Neural progenitor cell (in vitro differentiated cells): ENCODE data around the gene CXorf65. TPM values are rescaled to one million over a fixed set of nuclear protein-coding genes. Genes with fewer than 3 reads are reported as not detected.

ENCODE experiments used
- DNase-seq: peaks from one replicate; pipeline ENCODE4 v3.0.0-alpha.2; 2016; ENCODE audit warnings: low spot score
- H2AFZ ChIP-seq: fragments of 200-600 bp; sonication (generic); replicated peaks from 2 replicates; pipeline ENCODE4 v1.6.1; 2016; ENCODE audit warnings: antibody characterized with exemption
- H3F3A ChIP-seq: fragments of 200-600 bp; sonication (generic); 2 replicates; pipeline ENCODE4 v1.6.1; 2016; ENCODE audit warnings: antibody characterized with exemption, low read depth
- H3K27ac ChIP-seq: fragments of 200-600 bp; sonication (generic); 2 replicates; pipeline ENCODE4 v1.5.1; 2016; ENCODE audit warnings: mild to moderate bottlenecking
- H3K27me3 ChIP-seq: fragments of 200-600 bp; sonication (generic); 2 replicates; pipeline ENCODE4 v1.6.1; 2016; ENCODE audit warnings: mild to moderate bottlenecking, moderate library complexity
- H3K36me3 ChIP-seq: fragments of 200-600 bp; sonication (generic); 2 replicates; pipeline ENCODE4 v1.5.1; 2016
- H3K4me1 ChIP-seq: fragments of 200-600 bp; sonication (generic); 2 replicates; pipeline ENCODE4 v1.6.1; 2016; ENCODE audit warnings: mixed run types
- H3K4me2 ChIP-seq: fragments of 200-600 bp; sonication (generic); 2 replicates; pipeline ENCODE4 v1.6.1; 2016
- H3K4me3 ChIP-seq: fragments of 200-600 bp; sonication (generic); 2 replicates; pipeline ENCODE4 v1.5.1; 2016
- H3K79me2 ChIP-seq: fragments of 200-600 bp; sonication (generic); 2 replicates; pipeline ENCODE4 v1.6.1; 2016; ENCODE audit warnings: low read depth
- H3K9ac ChIP-seq: fragments of 200-600 bp; sonication (generic); 2 replicates; pipeline ENCODE4 v1.6.1; 2016
- H3K9me3 ChIP-seq: fragments of 200-600 bp; sonication (generic); 2 replicates; pipeline ENCODE4 v1.5.1; 2016; ENCODE audit warnings: low read depth
- H4K20me1 ChIP-seq: fragments of 200-600 bp; sonication (generic); 2 replicates; pipeline ENCODE4 v1.6.1; 2016; ENCODE audit warnings: low read depth
- H3K27ac Mint-ChIP-seq: 3 replicates; pipeline ENCODE4 v1.8.0; 2021; ENCODE audit warnings: mixed read lengths
- H3K27me3 Mint-ChIP-seq: 2 replicates; pipeline ENCODE4 v1.8.0; 2022; ENCODE audit warnings: low read depth, mild to moderate bottlenecking, inconsistent platforms, moderate library complexity, mixed read lengths; ENCODE audit not compliant: insufficient read depth
- H3K36me3 Mint-ChIP-seq: 3 replicates; pipeline ENCODE4 v1.8.0; 2021; ENCODE audit warnings: mixed read lengths
- H3K4me1 Mint-ChIP-seq: 3 replicates; pipeline ENCODE4 v1.8.0; 2021; ENCODE audit warnings: mixed read lengths
- H3K4me3 Mint-ChIP-seq: 3 replicates; pipeline ENCODE4 v1.8.0; 2021; ENCODE audit warnings: mild to moderate bottlenecking, moderate library complexity, mixed read lengths
- H3K9me3 Mint-ChIP-seq: 3 replicates; pipeline ENCODE4 v1.8.0; 2020; ENCODE audit warnings: mixed read lengths
- CTCF ChIP-seq: fragments of 200-600 bp; sonication (generic); IDR thresholded peaks from 2 replicates; pipeline ENCODE4 v1.5.1; 2017; ENCODE audit warnings: antibody characterized with exemption, mild to moderate bottlenecking
- EZH2 ChIP-seq: fragments of 200-600 bp; sonication (generic); IDR thresholded peaks from 2 replicates; pipeline ENCODE4 v1.6.1; 2017; ENCODE audit warnings: antibody characterized with exemption, mild to moderate bottlenecking, moderate library complexity
- EZH2phosphoT487 ChIP-seq: fragments of 200-600 bp; sonication (generic); IDR thresholded peaks from 2 replicates; pipeline ENCODE4 v1.6.1; 2017; ENCODE audit warnings: antibody characterized with exemption
- total RNA-seq: library from RNA; depleted of rRNA; stranded (reverse); fragments of >200 nt; gene quantifications from 2 replicates; pipeline ENCODE4 v1.2.3, GENCODE V29; 2015; ENCODE audit warnings: low replicate concordance

Gene CXorf65
- total RNA-seq, 1 donor from 2014 or later: not detected

- H4K20me1 ChIP-seq: no peaks in the 10 kb centered on the region
- H3K36me3 Mint-ChIP-seq: peaks cover 4% of the 10 kb centered on the region
- peak overlapping the region; percentile 78 for H3K4me3 ChIP-seq
- no peaks in the 10 kb centered on the region for H3K9me3 ChIP-seq
- H3K79me2 ChIP-seq: peaks cover 39% of the 10 kb centered on the region
- H3K27me3 ChIP-seq: no peaks in the 10 kb centered on the region
- TF ChIP-seq EZH2phosphoT487 (no peak), EZH2 (no peak), CTCF (no peak)
- H3K36me3 ChIP-seq: no peaks in the 10 kb centered on the region
- H3K9ac ChIP-seq: peak overlapping the region; percentile 55
- peaks cover 5% of the 10 kb centered on the region for H3K4me1 Mint-ChIP-seq
- no peak overlapping the region for H3K27ac ChIP-seq
- peaks cover 26% of the 10 kb centered on the region for H3F3A ChIP-seq
- H3K27me3 Mint-ChIP-seq: peaks cover 4% of the 10 kb centered on the region
- DNase-seq: no peak
- peaks cover 4% of the 10 kb centered on the region for H3K4me1 ChIP-seq
- no peak overlapping the region for H3K27ac Mint-ChIP-seq
- peaks cover 2% of the 10 kb centered on the region for H3K9me3 Mint-ChIP-seq
- peak overlapping the region; percentile 96 for H3K4me3 Mint-ChIP-seq
- peak overlapping the region; percentile 82 for H3K4me2 ChIP-seq
- H2AFZ ChIP-seq: no peak overlapping the region
Measured at GRCh38 chrX:71067089-71067488, 39.5 kb downstream of the CXorf65 start.

GRCh38 chrX:71060127-71060526, 46.4 kb downstream of the CXorf65 start:
- no peak overlapping the region for H2AFZ ChIP-seq
- no peak overlapping the region for H3K4me3 Mint-ChIP-seq
- peaks cover 5% of the 10 kb centered on the region for H3K36me3 ChIP-seq
- H3K4me2 ChIP-seq: no peak overlapping the region
- H3K9ac ChIP-seq: no peak overlapping the region
- no peak for DNase-seq
- no peaks in the 10 kb centered on the region for H3K27me3 Mint-ChIP-seq
- TF ChIP-seq CTCF (no peak), EZH2phosphoT487 (no peak), EZH2 (no peak)
- H3K79me2 ChIP-seq: peaks cover 12% of the 10 kb centered on the region
- H3K27ac ChIP-seq: no peak overlapping the region
- H3F3A ChIP-seq: no peaks in the 10 kb centered on the region
- H3K4me1 ChIP-seq: no peaks in the 10 kb centered on the region
- peaks cover 9% of the 10 kb centered on the region for H3K36me3 Mint-ChIP-seq
- no peak overlapping the region for H3K4me3 ChIP-seq
- no peaks in the 10 kb centered on the region for H3K27me3 ChIP-seq
- H4K20me1 ChIP-seq: no peaks in the 10 kb centered on the region
- H3K9me3 ChIP-seq: no peaks in the 10 kb centered on the region
- H3K27ac Mint-ChIP-seq: no peak overlapping the region
- peaks cover 2% of the 10 kb centered on the region for H3K9me3 Mint-ChIP-seq
- H3K4me1 Mint-ChIP-seq: no peaks in the 10 kb centered on the region

GRCh38 chrX:71057848-71058530, 48.6 kb downstream of the CXorf65 start:
- Histone ChIP-seq H3K4me3 (no peak overlapping the region), H3K27ac (no peak overlapping the region), H3F3A (no peaks in the 10 kb centered on the region), H3K36me3 (peaks cover 5% of the 10 kb centered on the region), H3K79me2 (no peaks in the 10 kb centered on the region), H2AFZ (no peak overlapping the region), H3K4me1 (no peaks in the 10 kb centered on the region), H3K9me3 (no peaks in the 10 kb centered on the region), H3K9ac (no peak overlapping the region), H3K4me2 (no peak overlapping the region), H4K20me1 (no peaks in the 10 kb centered on the region), H3K27me3 (no peaks in the 10 kb centered on the region)
- Mint-ChIP-seq H3K4me3 (no peak overlapping the region), H3K27me3 (no peaks in the 10 kb centered on the region), H3K27ac (no peak overlapping the region), H3K9me3 (peaks cover 2% of the 10 kb centered on the region), H3K4me1 (peaks cover 3% of the 10 kb centered on the region), H3K36me3 (peaks cover 9% of the 10 kb centered on the region)
- DNase-seq: no peak
- TF ChIP-seq CTCF (no peak), EZH2 (no peak), EZH2phosphoT487 (no peak)
